ES-I3 (cell line): ENCODE data around the gene ANO2.
"Not testable (repeated sequence)": the region's sequence is repeated elsewhere in the genome, so short reads cannot be mapped to it uniquely, and the experiment has no call there.

ENCODE experiments used
- H3K36me3 ChIP-seq: 2 replicates; pipeline ENCODE4 v1.6.1; 2013; ENCODE audit warnings: mild to moderate bottlenecking, low read length, control low read depth, moderate library complexity; ENCODE audit not compliant: insufficient read depth
- H3K4me1 ChIP-seq: 2 replicates; pipeline ENCODE4 v1.6.1; 2013; ENCODE audit warnings: mild to moderate bottlenecking, control low read depth, low read length; ENCODE audit not compliant: insufficient read depth
- H3K9ac ChIP-seq: 2 replicates; pipeline ENCODE4 v1.6.1; 2013; ENCODE audit warnings: low read depth, mild to moderate bottlenecking, low read length, moderate library complexity
- H3K9me3 ChIP-seq: 2 replicates; pipeline ENCODE4 v1.6.1; 2013; ENCODE audit warnings: mild to moderate bottlenecking, low read length, moderate library complexity; ENCODE audit not compliant: control insufficient read depth, insufficient read depth

The ANO2 gene

DNA sequence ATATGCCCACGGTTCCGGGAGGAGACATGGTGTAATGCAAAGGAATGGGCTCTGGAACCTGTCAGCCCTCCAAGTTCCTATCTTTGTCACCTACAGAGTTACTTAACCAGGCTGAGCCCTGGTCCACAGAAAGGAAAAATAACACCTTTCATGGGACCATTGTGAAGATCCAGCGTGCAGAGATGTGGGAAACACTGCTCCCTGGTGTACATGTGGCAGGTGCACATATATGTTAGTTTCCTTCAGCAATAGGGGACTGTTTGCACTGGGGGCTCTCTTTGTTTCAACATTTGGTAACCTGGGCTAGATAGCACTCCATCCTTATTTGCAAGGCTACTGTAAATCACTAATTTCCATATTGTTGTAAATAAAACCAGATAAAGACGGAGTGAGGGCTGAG, 72.3 kb downstream of the ANO2 start:
- Histone ChIP-seq H3K9me3 (no peaks in the 10 kb centered on the region), H3K9ac (no peak overlapping the region), H3K4me1 (no peaks in the 10 kb centered on the region), H3K36me3 (no peaks in the 10 kb centered on the region)

DNA sequence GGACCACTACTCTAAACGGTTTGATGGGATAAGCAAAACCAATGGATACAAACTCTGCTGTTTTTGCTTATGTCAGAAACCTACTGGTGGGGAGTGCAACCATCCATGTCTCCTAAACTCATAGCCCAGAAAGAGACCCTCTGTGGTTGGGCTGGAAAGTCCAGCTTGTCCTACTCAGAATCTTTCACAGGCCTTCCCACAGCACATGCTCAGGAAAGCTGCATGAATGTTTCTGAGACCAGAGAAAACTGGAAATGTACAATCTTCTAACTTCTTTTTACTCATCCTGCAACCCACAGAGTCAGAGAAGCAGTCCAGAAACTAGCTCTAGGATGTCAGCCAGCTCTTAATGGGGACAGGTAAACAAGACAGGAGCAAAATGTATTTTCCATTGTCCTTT, 73.3 kb downstream of the ANO2 start:
- H3K9me3 ChIP-seq: no peaks in the 10 kb centered on the region
- no peaks in the 10 kb centered on the region for H3K36me3 ChIP-seq
- no peak overlapping the region for H3K9ac ChIP-seq
- H3K4me1 ChIP-seq: no peaks in the 10 kb centered on the region

DNA sequence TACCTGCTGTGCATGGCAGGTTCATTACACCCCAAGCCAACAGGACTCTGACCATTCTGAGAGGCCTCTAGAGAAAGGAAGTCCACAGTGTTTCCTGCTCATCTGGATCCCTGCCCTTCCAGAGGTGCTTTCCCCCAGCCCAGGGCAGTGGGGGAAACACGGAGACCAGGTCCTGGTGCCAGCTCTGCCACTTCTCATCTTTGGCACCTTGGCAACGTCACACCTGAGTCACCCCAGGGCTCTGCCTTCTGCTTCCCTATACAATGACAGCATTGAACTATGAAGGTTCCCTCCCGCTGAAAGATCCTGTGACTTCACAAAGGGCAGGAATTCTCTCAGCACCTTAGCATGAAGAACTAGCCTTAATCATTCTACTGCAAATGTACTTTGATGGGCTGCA, 74.9 kb downstream of the ANO2 start:
- no peaks in the 10 kb centered on the region for H3K4me1 ChIP-seq
- H3K36me3 ChIP-seq: no peaks in the 10 kb centered on the region
- no peak overlapping the region for H3K9ac ChIP-seq
- no peaks in the 10 kb centered on the region for H3K9me3 ChIP-seq

DNA sequence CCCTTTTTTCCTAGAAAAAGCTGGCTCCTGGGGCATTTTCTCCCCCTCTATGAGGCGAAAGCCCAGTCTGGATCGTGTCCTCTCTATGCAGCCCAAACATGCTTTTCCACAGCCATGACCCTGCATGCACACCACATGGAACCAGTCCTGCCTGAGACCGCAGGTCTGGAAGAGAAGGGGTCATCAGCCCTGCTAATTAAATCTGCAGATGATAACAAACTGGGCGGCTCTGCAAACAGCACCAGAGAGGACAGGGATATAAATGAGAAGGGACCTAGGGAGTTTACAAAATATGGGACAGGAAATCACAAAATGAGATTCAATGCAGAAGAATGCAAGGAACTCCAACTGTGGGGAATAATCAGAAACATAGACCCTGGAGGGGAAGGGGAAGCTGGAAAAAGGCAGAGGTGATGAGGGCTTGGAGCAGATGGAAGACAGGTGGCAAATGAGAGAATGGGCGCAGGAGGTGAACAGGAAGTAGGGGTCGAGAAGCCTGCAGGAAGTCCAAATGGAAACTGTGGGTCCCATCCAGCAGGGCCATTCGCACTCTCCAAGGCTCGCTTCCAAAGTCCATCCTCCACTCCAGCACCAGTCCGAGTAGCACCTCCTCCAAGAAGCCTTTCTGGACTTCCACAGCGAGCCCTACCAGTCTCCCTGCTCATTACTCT, 76.3 kb downstream of the ANO2 start:
- no peaks in the 10 kb centered on the region for H3K4me1 ChIP-seq
- no peak overlapping the region for H3K9ac ChIP-seq
- no peaks in the 10 kb centered on the region for H3K9me3 ChIP-seq
- no peaks in the 10 kb centered on the region for H3K36me3 ChIP-seq

GRCh38 chr12:5865397-5865796, 79.7 kb downstream of the ANO2 start:
- Histone ChIP-seq H3K9ac (no peak overlapping the region), H3K36me3 (no peaks in the 10 kb centered on the region), H3K4me1 (no peaks in the 10 kb centered on the region), H3K9me3 (no peaks in the 10 kb centered on the region)

DNA sequence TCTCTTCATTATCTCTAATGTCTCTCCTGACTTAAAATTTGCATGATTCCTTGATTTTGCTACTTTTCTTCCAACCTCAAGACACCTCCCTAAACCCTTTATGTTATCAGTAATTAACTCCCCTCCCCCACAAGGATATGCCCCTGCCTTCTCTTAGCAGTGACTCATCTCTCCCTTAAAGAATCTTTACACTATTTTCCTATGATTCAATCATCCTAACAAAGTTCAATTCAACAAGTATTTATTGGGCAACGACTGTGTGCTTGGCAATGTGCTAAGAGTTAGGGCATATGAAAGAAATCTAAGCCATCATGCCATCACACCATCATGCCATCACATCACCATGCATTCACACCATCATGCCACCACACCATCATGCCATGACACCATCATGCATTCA, 80.1 kb downstream of the ANO2 start:
- Histone ChIP-seq H3K4me1 (no peaks in the 10 kb centered on the region), H3K36me3 (no peaks in the 10 kb centered on the region), H3K9ac (no peak overlapping the region), H3K9me3 (no peaks in the 10 kb centered on the region)

GRCh38 chr12:5864301-5864700, 80.8 kb downstream of the ANO2 start:
- Histone ChIP-seq H3K36me3 (no peaks in the 10 kb centered on the region), H3K9me3 (no peaks in the 10 kb centered on the region), H3K4me1 (no peaks in the 10 kb centered on the region), H3K9ac (no peak overlapping the region)

GRCh38 chr12:5861416-5861815, 83.6 kb downstream of the ANO2 start:
- Histone ChIP-seq H3K36me3 (no peaks in the 10 kb centered on the region), H3K9ac (no peak overlapping the region), H3K4me1 (peaks cover 9% of the 10 kb centered on the region; the same call in 1 of the 2 replicates), H3K9me3 (no peaks in the 10 kb centered on the region)

DNA sequence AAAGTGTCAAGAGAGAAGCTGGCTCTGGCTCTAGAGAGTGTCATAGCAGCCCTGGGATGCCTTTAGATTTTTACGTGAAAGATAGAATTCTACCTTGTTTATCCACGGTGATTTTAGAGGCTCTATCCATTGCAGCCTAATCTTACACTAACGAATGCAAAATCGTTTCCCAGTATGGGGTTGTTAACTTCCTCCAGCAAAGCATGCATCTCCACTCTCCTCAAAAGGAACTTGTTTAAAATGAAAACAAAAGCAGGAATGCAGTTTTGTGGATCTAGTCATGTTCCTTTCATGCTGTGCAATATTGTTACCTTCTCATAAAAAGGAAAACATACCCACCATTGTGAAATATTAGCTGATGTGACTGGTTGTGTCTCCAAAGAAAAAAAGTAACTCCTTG, 88.4 kb downstream of the ANO2 start:
- peaks cover 13% of the 10 kb centered on the region; the same call in 1 of the 2 replicates for H3K4me1 ChIP-seq
- H3K9me3 ChIP-seq: no peaks in the 10 kb centered on the region
- no peaks in the 10 kb centered on the region for H3K36me3 ChIP-seq
- H3K9ac ChIP-seq: no peak overlapping the region

DNA sequence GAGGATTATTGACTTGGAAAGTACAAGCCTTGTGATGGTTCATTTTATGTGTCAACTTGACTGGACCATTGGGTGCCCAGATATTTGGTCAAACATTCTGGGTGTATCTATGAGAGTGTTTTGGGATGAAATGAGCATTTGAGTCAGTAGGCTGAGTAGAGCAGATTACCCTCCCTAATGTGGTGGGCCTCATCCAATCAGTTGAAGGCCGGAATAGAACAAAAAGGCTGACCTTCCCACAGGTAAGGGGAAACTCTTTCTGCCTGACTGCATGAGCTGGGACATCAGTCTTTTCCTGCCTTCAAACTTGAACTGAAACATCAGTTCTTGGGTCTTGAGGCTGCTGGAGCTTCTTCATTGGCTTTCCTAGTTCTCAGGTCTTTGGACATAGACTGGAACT, 98.1 kb downstream of the ANO2 start:
- H3K4me1 ChIP-seq: no peaks in the 10 kb centered on the region
- H3K9ac ChIP-seq: no peak overlapping the region
- H3K9me3 ChIP-seq: no peaks in the 10 kb centered on the region
- no peaks in the 10 kb centered on the region for H3K36me3 ChIP-seq

DNA sequence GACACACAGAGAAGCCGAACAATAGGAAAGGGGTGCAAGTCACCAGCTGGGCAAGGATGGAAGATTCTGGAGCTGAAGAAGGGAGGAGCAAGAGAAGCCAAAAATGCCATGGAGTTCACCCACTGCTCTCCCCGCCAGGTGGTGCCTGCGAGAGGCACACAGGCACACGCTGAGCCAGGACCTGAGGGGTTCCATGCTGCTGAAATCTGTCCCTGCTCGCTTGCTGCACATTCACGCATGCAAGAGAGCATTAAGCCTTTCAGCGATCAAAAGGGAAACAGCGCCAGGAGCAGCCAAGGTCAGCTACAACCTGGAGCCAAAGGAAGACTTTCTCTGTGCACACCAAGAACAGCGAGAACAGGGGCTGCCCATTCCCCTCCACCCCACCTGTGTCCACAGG, 104.1 kb downstream of the ANO2 start:
- Histone ChIP-seq H3K9ac (no peak overlapping the region), H3K4me1 (no peaks in the 10 kb centered on the region), H3K36me3 (no peaks in the 10 kb centered on the region), H3K9me3 (no peaks in the 10 kb centered on the region)

- no peaks in the 10 kb centered on the region; the same call in none of the 2 replicates for H3K4me1 ChIP-seq
- no peaks in the 10 kb centered on the region for H3K36me3 ChIP-seq
- no peak overlapping the region for H3K9ac ChIP-seq
- no peaks in the 10 kb centered on the region for H3K9me3 ChIP-seq
These were observed 114.9 kb downstream of the ANO2 start for GRCh38 chr12:5830111-5830510.

GRCh38 chr12:5827591-5827990, 117.5 kb downstream of the ANO2 start:
- Histone ChIP-seq H3K9me3 (no peaks in the 10 kb centered on the region; the same call in 1 of the 2 replicates), H3K9ac (no peak overlapping the region; the same call in 1 of the 2 replicates), H3K4me1 (no peaks in the 10 kb centered on the region; the same call in none of the 2 replicates), H3K36me3 (no peaks in the 10 kb centered on the region)

- H3K4me1 ChIP-seq, H3K9ac ChIP-seq, H3K36me3 ChIP-seq, H3K9me3 ChIP-seq: not testable (repeated sequence)
These were observed 119.3 kb downstream of the ANO2 start for GRCh38 chr12:5825761-5826160.

DNA sequence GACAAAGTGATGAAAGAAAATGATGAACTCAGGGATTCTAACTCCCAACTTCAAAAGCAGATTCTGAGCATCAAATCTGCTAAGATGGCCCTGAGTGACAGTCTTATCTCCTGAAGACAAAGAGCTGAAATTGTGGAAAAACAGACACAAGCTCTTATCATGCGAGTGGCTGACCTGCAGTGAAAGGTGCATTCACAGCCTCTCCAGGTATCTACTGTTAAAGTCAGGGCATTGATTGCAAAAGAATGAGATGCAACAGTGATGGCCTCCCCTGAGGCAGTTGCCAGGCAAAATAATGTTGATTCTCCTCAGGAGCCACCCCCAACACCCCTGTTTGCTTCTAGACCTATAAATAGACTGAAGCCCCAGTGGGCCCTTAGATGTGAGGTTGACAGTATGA, 126.2 kb downstream of the ANO2 start:
- H3K9me3 ChIP-seq, H3K4me1 ChIP-seq, H3K9ac ChIP-seq, H3K36me3 ChIP-seq: not testable (repeated sequence)

GRCh38 chr12:5817246-5817645, 127.8 kb downstream of the ANO2 start:
- Histone ChIP-seq H3K4me1 (no peaks in the 10 kb centered on the region), H3K9me3 (no peaks in the 10 kb centered on the region), H3K9ac (no peak overlapping the region), H3K36me3 (no peaks in the 10 kb centered on the region; the same call in 1 of the 2 replicates)
